Measurements from ENCODE around the gene CWC22. TPM values are rescaled to one million over a fixed set of nuclear protein-coding genes. Genes with fewer than 3 reads are reported as not detected.
A peak's percentile ranks its signal among the peaks of the same experiment; 100 is the strongest.
"Not testable (repeated sequence)": the region's sequence is repeated elsewhere in the genome, so short reads cannot be mapped to it uniquely, and the experiment has no call there.

CWC22 gene
- total RNA-seq, 4 donors from 2014 or later = 7.5 to 19.9 (median 16.4) TPM

- Histone ChIP-seq H3K27ac (no peak overlapping the region), H3K4me3 (no peak overlapping the region), H3K4me1 (peaks cover 0 to 11% (median 3%) of the 10 kb centered on the region in 4 donors), H3K36me3 (no peaks in the 10 kb centered on the region), H3K9me3 (no peaks in the 10 kb centered on the region), H3K27me3 (no peaks in the 10 kb centered on the region)
- intact Hi-C loops (cut with DNase I; ENCODE audit: low total_unique reads) = no loop called here
- 66 to 67% methylated on average over 1 of the region's 1 CpG for WGBS, 2 donors (ENCODE audit: low coverage in 1 of 2)
- in situ Hi-C loops (cut with MboI; ENCODE audit: low pct_ligation_motif_present in 1 of 4, low pct_unique_long_range_greater_than_20kb in 1 of 4, low sequenced_read_pairs in 3 of 4) = no loop called here
- no peak for DNase-seq
- TF ChIP-seq CTCF (IDR thresholded peaks at IDR 0.05) = no peak
These were observed 71.0 kb downstream of the CWC22 start for GRCh38 chr2:179936141-179936540.

DNA sequence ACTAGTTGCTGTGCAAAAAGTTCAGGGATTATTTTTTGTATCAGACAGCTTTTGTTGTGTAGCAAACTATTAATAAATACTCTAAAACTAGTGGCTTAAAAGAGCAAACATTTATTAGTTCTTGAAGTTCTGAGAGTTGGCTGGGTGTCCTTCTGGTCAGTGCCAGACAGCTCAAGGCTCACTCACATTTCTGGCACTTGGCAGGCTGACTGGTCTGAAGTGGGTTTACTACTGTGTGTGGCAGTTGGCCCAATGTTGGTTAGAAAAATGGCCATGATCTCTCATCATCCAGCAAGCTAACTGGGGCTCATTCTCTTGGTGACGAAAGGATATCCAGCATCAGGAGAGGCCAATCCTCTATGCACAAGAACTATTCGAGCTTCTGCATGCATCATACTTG is 74.3 kb downstream of the CWC22 start:
- Histone ChIP-seq H3K9me3 (peaks cover 7% of the 10 kb centered on the region in 2 donors), H3K4me1 (peaks cover 0 to 19% (median 5%) of the 10 kb centered on the region in 4 donors), H3K27me3 (no peaks in the 10 kb centered on the region), H3K36me3 (no peaks in the 10 kb centered on the region), H3K27ac (no peak overlapping the region), H3K4me3 (no peak overlapping the region)
- DNase-seq = no peak
- intact Hi-C loops (cut with DNase I; ENCODE audit: low total_unique reads) = no loop called here
- no peak for TF ChIP-seq POLR2AphosphoS5 (IDR thresholded peaks at IDR 0.05)
- no peak for TF ChIP-seq EP300 (IDR thresholded peaks at IDR 0.05; ENCODE audit: low read depth)
- TF ChIP-seq POLR2A (IDR thresholded peaks at IDR 0.05) = no peak
- no peak for TF ChIP-seq CTCF (IDR thresholded peaks at IDR 0.05)
- in situ Hi-C loops (cut with MboI; ENCODE audit: low pct_ligation_motif_present in 1 of 4, low pct_unique_long_range_greater_than_20kb in 1 of 4, low sequenced_read_pairs in 3 of 4) = no loop called here
- 94% methylated on average over 2 of the region's 2 CpGs; no CpG with 5 or more reads in 1 of the 2 donors for WGBS, 2 donors (ENCODE audit: low coverage in 1 of 2)

- Histone ChIP-seq H3K27me3 (no peaks in the 10 kb centered on the region), H3K36me3 (no peaks in the 10 kb centered on the region)
- in situ Hi-C loops (cut with MboI; ENCODE audit: low pct_ligation_motif_present in 1 of 4, low pct_unique_long_range_greater_than_20kb in 1 of 4, low sequenced_read_pairs in 3 of 4) = no loop called here
These were observed 75.6 kb downstream of the CWC22 start for GRCh38 chr2:179931502-179931901.

DNA sequence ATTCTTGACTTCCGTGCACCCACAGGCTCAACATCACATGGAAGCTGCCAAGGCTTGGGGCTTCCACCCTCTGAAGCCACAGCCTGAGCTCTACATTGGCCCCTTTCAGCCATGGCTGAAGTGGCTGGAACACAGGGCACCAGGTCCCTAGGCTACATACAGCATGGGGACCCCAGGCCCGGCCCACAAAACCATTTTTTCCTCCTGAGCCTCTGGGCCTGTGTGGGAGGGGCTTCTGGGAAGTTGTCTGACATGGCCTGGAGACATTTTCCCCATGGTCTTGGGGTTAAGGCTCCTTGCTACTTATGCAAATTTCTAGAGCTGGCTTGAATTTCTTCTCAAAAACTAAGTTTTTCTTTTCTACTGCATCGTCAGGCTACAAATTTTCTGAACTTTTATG is 77.1 kb downstream of the CWC22 start:
- H3K4me3 ChIP-seq; in situ Hi-C loops (cut with MboI; ENCODE audit: low pct_ligation_motif_present in 1 of 4, low pct_unique_long_range_greater_than_20kb in 1 of 4, low sequenced_read_pairs in 3 of 4): not testable (repeated sequence)
- WGBS, 2 donors (ENCODE audit: low coverage in 1 of 2) = 86 to 95% methylated on average over 1 to 3 of the region's 3 CpGs

More at GRCh38 chr2:179931502-179931901, 75.6 kb downstream of the CWC22 start:
- peaks cover 7% of the 10 kb centered on the region in 2 donors for H3K9me3 ChIP-seq
- H3K4me1 ChIP-seq = peaks cover 0 to 19% (median 5%) of the 10 kb centered on the region in 4 donors
- WGBS, 2 donors (ENCODE audit: low coverage in 1 of 2) = 34 to 57% methylated on average over 2 to 3 of the region's 3 CpGs
- peak overlapping the region in 2 of 4 donors; percentile 40 to 71 for H3K27ac ChIP-seq
- DNase-seq = no peak
- H3K4me3 ChIP-seq = no peak overlapping the region
- intact Hi-C loops (cut with DNase I; ENCODE audit: low total_unique reads) = no loop called here
- TF ChIP-seq POLR2A (IDR thresholded peaks at IDR 0.05) (no peak), EP300 (IDR thresholded peaks at IDR 0.05; ENCODE audit: low read depth) (no peak), CTCF (IDR thresholded peaks at IDR 0.05) (no peak), POLR2AphosphoS5 (IDR thresholded peaks at IDR 0.05) (no peak)

GRCh38 chr2:179927041-179927440 is 80.1 kb downstream of the CWC22 start:
- in situ Hi-C loops (cut with MboI; ENCODE audit: low pct_ligation_motif_present in 1 of 4, low pct_unique_long_range_greater_than_20kb in 1 of 4, low sequenced_read_pairs in 3 of 4) (no loop called here), intact Hi-C loops (cut with DNase I; ENCODE audit: low total_unique reads) (no loop called here)
- no peaks in the 10 kb centered on the region for H3K36me3 ChIP-seq
- no peaks in the 10 kb centered on the region for H3K27me3 ChIP-seq
- DNase-seq = no peak
- TF ChIP-seq EP300 (IDR thresholded peaks at IDR 0.05; ENCODE audit: low read depth) (no peak), POLR2AphosphoS5 (IDR thresholded peaks at IDR 0.05) (no peak), POLR2A (IDR thresholded peaks at IDR 0.05) (no peak), CTCF (IDR thresholded peaks at IDR 0.05) (no peak)
- peaks cover 0 to 14% (median 3%) of the 10 kb centered on the region in 4 donors for H3K4me1 ChIP-seq
- no peak overlapping the region for H3K27ac ChIP-seq
- peaks cover 7 to 14% of the 10 kb centered on the region in 2 donors for H3K9me3 ChIP-seq
- WGBS, 2 donors (ENCODE audit: low coverage in 1 of 2) = 72% methylated on average over 1 of the region's 1 CpG; no CpG with 5 or more reads in 1 of the 2 donors
- H3K4me3 ChIP-seq = no peak overlapping the region

More for the DNA sequence above, 77.1 kb downstream of the CWC22 start:
- H3K36me3 ChIP-seq; H3K27me3 ChIP-seq; intact Hi-C loops (cut with DNase I; ENCODE audit: low total_unique reads); H3K27ac ChIP-seq; DNase-seq: not testable (repeated sequence)
- peaks cover 0 to 19% (median 5%) of the 10 kb centered on the region in 4 donors for H3K4me1 ChIP-seq
- H3K9me3 ChIP-seq = peaks cover 7 to 14% of the 10 kb centered on the region in 2 donors

Data from transverse colon (tissue), 4 donors.